Skin epidermis (tissue), 12 donors: ENCODE measurements around the gene EPHA10.
A peak's percentile ranks its signal among the peaks of the same experiment; 100 is the strongest.

Experiments
- H3K27ac ChIP-seq, 21 experiments: fragments of 200-600 bp; sonication (generic) in 11 of 21; one replicate each; pipeline ENCODE4 v1.5.0; 2020; ENCODE audit warnings: mild to moderate bottlenecking in 3 of 21, inconsistent platforms in 2 of 21, moderate library complexity in 2 of 21
- H3K4me3 ChIP-seq, 7 experiments: fragments of 200-600 bp; sonication (generic) in 2 of 7; one replicate each; pipeline ENCODE4 v1.5.0; 2020; ENCODE audit warnings: inconsistent platforms in 2 of 7, mild to moderate bottlenecking in 2 of 7, moderate library complexity in 1 of 7

The EPHA10 gene

DNA sequence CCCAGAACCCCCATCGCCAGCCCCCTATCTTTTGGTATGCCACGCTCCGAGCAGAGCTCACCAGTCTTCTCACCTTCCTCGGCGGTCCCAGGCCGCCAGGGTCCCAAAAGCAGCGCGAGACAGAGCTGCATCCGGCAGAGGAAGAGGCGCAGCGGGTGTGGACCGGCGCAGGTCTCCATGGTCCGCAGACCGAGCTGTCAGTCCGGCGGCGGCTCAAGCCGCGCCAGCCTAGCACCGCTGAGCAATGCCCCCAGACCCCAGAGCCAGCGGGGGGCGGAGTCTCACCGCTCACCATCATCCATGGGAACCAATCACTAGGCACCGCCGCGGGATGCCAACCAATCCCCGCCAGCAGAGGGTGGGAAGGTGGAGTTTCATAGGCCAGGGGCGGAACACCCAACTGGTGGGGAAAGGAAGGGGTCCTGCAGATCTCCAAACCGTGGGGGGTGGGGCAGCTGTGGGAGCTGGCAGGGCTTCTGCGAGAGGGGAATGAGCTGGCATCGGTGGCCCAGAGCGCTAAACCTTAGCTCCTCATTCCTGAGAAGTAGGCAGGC lies at the start of gene EPHA10:
EPHA10 (minus strand) TSS at position 233 of the 554 bp plus-strand sequence; CDS start at position 179, 54 bp downstream.
- no peak within 1 kb of the TSS for H3K4me3 ChIP-seq
- H3K27ac ChIP-seq: no peak within 1 kb of the TSS

DNA sequence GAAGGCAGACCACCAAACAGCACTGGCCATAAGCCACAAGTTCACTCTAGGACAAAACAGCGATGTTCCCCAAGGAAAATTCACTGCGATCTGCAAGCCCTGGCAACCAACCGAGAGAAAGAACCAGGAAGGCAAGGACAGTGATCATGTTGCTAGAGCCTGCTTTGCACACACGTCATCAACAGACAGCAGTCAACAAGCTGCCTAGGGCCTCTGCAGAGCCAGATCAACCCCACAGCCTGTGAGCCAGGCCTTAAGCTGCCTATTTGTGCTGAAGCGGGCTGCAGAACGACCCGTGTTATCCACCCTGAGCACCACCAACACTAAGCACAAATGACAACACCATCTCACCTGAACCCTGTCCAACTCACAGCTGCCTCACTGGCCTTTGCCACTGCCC lies 49.3 kb upstream of the EPHA10 start:
- Histone ChIP-seq H3K27ac (no peak overlapping the region), H3K4me3 (no peak overlapping the region)

DNA sequence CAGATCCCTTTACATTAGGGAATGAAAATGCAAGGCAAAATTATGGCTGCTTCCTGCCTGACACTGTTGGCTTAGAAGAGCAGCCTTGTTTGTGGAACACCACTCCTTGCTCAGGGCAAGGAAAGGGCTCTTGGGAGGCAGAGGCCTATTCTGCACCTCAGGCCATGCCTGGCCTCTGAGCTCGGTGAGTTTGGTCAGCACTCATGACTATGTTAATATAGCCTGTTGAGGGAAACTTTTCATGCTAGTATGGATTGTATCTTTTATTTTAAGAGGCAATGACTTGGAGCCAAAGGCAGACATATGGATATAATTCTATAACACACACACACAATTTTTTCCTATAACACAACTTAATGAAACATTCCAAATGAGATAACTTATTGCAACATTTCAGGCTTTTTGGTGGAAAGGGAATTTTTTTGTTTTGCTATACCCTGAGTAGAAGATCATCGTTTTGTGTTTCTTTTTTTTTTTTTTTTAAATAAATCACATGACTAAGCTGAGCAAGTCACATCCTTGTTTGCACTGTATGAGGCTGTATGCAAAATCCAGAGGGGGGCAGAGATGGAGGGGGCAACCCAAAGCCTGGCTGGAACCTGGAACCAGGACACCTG lies 48.7 kb upstream of the EPHA10 start:
- Histone ChIP-seq H3K4me3 (no peak overlapping the region), H3K27ac (no peak overlapping the region)

DNA sequence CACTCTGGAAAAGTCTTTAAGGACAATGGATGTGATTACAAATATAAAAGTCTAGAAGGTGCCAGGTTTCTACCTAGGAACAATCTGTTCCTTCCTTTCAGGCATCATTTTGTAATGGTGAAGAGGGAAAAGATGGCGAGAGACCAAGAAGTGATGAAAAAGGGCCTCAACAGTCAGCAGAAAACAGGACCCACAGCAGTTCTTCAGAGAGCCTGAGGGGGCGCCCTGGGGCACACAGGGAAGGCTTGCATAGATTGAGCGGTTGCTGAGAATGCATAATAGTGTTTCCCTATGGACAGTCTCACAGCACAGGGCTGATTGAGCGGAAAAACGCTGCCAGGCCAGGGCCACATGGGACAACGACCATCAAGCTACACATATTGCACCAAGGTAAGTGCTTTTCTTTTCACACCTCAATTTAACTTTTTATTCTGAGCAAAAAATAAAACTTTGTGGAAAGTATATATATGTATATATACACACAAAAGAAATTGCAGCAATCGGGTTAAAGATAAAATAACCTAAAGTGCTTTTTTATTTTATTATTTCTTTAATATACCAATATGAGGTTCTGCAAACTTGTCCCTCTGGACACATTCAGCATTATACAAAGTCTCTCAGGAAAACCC lies 46.2 kb upstream of the EPHA10 start:
- no peak overlapping the region for H3K4me3 ChIP-seq
- peak overlapping the region in 1 of 21 experiments; percentile 53 for H3K27ac ChIP-seq

- Histone ChIP-seq H3K4me3 (no peak overlapping the region), H3K27ac (peak overlapping the region in 2 of 21 experiments; percentile 7 to 97)
Measured at GRCh38 chr1:37809942-37810341, 45.0 kb upstream of the EPHA10 start.

GRCh38 chr1:37808369-37809319 lies 43.7 kb upstream of the EPHA10 start:
- Histone ChIP-seq H3K4me3 (peak overlapping the region; percentile 55 to 89 (median 70)), H3K27ac (peak overlapping the region; percentile 66 to 97 (median 95))

DNA sequence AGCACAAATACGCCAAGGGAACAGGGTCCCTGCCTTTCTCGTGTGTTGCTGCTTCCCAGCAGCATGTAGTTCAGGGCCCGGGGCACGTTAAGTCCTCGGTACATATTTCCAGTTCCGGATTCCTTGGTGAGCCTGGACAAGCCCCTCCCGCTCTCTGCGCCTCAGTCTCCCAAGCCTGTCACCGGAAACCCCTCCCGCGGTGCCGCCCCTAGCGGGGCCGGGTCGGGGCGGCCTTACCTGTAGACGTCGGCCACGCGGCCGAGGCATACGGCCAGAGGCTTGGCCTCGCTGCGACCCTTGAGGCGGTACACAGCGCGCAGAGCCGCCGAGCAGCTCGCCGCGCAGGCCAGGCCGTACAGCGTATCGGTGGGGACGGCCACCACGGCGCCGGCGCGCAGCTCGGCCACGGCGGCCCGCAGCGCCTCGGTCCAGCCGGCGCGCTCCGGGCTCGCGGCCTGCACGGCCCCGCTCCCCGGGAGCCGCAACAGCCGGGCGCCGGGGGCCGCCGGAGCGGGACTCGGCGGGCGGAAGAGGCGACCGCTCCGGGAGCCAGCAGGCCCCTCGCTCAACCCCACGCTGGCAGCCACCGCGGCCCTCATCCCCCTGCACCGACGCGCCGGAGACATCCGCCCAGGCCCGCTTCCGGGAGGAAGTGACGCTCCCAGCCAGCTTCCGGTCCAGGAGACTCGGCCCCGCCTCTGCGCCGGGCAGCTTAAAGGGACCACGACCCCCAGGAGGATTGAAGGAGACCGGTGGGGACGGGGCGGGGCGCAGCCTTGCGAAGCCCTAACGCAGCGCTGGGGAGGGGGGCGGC lies 42.8 kb upstream of the EPHA10 start, which contains the start of the genes C1orf122 and YRDC:
C1orf122 (plus strand) TSS at position 236 of the 814 bp plus-strand sequence. CDS start 615 bp downstream, outside the sequence.
YRDC (minus strand) TSS at position 654 of the 814 bp plus-strand sequence; CDS start at position 626, 28 bp downstream.
- peak within 1 kb of the TSS; percentile 66 to 97 (median 95) for H3K27ac ChIP-seq

GRCh38 chr1:37807220-37807554 lies 42.3 kb upstream of the EPHA10 start:
- Histone ChIP-seq H3K27ac (peak overlapping the region; percentile 66 to 97 (median 95)), H3K4me3 (peak overlapping the region; percentile 55 to 89 (median 70))

More for the DNA sequence above, 42.8 kb upstream of the EPHA10 start, which contains the start of the genes C1orf122 and YRDC:
- peak within 1 kb of the TSS; percentile 55 to 89 (median 70) for H3K4me3 ChIP-seq

GRCh38 chr1:37802439-37802838 lies 37.5 kb upstream of the EPHA10 start:
- no peak overlapping the region for H3K4me3 ChIP-seq
- H3K27ac ChIP-seq: no peak overlapping the region

GRCh38 chr1:37797750-37798345 lies 32.9 kb upstream of the EPHA10 start:
- no peak overlapping the region for H3K4me3 ChIP-seq
- no peak overlapping the region for H3K27ac ChIP-seq

DNA sequence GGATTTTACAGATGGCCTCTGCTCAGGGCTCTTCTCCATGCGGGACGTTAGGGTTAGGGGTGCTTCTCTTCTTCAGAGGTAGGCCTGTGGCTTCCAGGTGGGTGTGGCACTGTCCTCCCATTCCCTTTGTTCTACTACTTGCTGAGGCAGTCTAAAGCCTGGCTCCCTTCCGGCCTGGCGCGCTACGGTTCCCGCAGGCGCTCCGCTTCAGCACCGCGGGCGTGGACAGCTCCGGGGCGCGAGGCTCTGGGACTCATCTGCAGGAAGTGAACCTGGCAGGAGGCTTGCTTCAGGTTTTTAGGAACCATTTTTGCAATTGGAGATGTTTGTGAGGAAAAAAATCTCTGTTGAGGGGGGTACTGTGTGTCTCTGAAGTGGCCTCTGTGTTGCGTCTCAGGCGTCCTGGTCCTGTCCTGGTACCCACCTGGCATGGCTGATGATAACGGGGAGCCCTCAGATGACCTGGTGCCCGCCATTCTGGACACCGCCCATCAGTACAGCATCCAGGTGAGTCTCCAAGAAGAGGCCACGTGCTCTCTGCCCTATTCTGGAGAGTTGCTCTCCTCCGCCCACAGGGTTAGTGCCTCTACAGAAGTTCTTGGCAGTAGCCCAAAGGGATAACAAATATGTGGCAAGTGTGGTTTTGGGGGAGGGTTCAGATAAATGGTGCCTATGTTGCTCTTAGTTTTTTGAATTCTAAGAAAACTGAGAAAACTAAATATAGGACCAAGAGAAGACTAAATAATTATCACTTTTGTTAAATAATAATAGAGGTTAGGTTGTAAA lies 30.6 kb upstream of the EPHA10 start:
- Histone ChIP-seq H3K27ac (no peak overlapping the region), H3K4me3 (no peak overlapping the region)

DNA sequence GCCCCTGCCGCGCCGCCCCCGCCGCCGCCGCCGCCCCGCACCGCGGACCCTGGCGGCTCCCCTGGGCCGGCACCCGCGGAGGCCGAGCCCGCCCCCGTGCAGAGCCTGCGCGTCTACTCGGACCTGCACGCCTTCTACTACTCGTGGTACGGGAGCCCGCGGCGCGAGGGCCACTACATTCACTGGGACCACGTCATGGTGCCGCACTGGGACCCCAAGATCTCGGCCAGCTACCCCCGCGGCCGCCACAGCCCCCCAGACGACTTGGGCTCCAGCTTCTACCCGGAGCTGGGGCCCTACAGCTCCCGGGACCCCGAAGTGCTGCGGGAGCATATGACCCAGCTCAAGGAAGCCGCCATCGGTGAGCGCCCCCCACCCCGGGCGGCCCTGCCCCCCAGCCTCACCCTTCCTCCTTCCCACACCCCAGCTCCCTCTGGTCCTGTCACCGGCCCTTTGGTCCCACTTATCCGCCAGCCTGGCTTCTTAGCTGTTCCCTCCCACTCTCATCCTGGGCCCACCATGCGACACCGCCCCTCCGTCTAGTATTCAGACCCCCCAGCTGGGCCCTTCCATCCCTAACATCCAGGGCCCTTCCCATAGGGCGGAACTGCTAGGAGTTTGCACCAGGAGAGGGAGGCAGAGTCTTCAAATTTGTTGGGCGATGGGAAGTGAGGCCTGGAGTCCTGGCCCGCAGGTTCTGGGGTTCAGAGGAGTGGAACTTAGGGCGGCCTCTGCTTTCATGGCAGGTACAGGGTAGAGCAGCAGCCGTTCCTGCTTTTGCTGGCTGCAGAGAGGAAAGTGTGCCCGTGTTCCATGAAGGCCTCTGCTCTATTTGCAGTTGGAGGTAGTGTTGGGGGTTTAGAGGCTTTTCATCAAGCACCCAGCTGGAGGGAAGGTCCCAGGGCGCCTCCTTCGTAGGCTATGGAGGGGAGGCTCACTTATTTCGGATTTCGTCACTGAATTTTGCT lies 29.7 kb upstream of the EPHA10 start:
- no peak overlapping the region for H3K27ac ChIP-seq
- peak overlapping the region; percentile 37 to 59 (median 43) for H3K4me3 ChIP-seq

DNA sequence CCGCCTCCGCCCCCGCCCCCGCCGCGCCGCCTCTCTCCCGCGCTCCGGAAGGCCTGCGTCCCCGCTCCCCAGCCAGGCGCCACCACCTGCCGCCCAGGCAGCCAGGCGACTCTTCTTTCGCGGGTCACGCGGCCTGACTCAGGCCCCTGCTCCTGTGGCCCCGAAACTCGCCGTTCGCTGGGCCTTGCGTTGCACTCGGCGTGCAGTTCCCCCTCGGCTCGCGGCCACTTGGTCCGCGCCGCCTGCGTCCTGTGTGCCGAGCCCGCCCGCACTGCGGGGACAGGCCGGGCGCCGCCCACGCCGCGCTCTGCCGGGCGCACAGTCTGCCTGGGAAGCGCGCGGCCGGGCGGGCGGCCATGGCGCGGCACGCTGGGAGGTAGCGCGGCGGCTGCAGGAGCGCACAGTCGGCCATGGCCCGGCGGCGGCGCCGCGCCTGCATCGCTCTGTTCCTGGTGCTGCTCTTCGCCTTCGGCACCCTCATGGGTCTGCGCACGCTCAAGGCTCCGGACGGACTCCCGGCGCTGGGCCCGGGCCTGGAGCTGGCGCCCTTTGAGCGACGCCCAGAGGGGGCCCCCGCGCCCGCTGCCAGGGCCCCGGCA lies 29.0 kb upstream of the EPHA10 start, which contains the start of gene MANEAL:
MANEAL (plus strand) TSS at position 75 of the 599 bp plus-strand sequence; CDS start at position 411, 336 bp downstream.
- H3K4me3 ChIP-seq: peak within 1 kb of the TSS; percentile 37 to 59 (median 43)
- H3K27ac ChIP-seq: peak within 1 kb of the TSS in 3 of 21 experiments; percentile 3 to 35 (median 15)

- peak overlapping the region; percentile 37 to 59 (median 43) for H3K4me3 ChIP-seq
- peak overlapping the region in 2 of 21 experiments; percentile 3 to 15 for H3K27ac ChIP-seq
Measured at GRCh38 chr1:37792943-37793686, 28.2 kb upstream of the EPHA10 start.

DNA sequence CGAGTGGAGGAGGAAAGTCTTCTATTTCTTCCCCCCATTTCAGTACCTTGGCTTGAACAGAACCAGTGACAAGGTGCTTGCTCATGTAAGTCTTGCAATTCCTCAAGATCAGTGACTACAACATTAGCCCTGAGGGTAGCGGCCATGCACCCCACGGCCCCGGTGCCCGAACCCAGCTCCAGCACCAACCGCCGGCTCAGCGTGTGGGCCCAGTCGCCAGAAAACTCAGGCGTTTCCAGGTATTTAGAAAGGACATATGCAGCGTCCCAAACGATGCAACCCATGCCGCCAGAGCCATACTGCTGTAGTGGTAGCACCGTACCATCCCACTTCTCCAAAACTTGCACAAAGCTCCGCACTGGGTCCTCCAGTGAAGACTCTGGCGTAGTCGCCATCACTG lies 17.6 kb upstream of the EPHA10 start:
- Histone ChIP-seq H3K4me3 (no peak overlapping the region), H3K27ac (no peak overlapping the region)
